Erythroblast (primary cell): Measurements from ENCODE around the gene CLCN5.

Source experiments
- GATA1 ChIP-seq: IDR thresholded peaks from 2 replicates; pipeline ENCODE4 v1.6.1; 2011; ENCODE audit warnings: low read depth, mild to moderate bottlenecking, control low read depth, low read length, moderate library complexity
- POLR2A ChIP-seq: IDR thresholded peaks from 2 replicates; pipeline ENCODE4 v1.6.1; 2011; ENCODE audit warnings: mild to moderate bottlenecking, low read length

DNA sequence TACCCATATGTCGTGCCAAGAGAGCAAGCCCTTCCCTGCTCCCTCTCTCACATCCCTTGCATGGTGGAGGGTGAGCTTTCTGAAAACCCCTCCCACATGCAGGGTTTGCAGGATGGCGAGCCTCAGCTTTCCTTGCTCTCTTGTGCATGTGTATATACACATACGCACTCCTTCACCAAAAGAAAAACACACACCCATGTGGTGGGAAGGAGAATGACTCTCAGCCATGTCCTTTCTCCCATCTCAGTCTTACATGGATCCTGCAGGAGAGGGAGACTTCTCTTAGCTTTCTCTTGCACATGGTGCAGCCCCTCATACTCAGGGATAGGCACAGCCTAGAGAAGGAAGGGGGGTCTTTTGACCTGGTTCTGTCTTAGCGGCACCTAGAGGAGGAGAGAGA is 81.1 kb downstream of the CLCN5 start:
- TF ChIP-seq POLR2A (no peak), GATA1 (no peak)
